GM21717 (cell line): Measurements from ENCODE around the gene LLCFC1.

Experiments
- ATAC-seq: cut with Tn5 transposase; IDR thresholded peaks from one replicate; pipeline ENCODE4 v1.9.1; 2021; ENCODE audit warnings: mild to moderate bottlenecking, moderate library complexity; ENCODE audit not compliant: unreplicated experiment

Gene LLCFC1

DNA sequence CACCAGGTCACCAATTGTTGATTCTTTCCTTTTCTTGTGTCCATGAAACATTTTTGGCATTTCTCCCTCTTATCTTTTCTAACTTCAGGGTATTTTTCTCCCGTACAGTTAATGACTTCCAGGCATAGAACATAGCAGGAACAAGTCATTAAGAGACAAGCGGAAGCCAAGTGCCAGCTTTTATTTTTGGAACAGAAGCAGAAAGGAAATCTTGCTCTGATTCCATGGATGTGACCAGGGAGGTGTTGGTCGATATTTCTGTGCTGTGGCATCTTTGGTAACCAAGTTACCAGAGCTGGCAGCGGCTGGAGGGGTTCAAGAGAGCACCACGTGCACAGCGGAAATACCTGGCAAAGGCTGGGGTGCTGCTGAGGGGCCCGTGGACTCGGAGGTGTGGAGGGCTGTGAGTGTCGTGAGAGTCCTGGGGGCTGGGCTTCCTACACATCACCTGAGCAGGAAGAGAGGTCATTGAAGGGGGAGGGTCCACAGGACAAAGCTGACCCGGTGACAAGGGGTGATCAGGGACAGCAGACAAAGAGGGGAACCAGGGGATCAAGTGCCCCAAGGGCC, 1.8 kb downstream of the LLCFC1 start:
- no peak for ATAC-seq

DNA sequence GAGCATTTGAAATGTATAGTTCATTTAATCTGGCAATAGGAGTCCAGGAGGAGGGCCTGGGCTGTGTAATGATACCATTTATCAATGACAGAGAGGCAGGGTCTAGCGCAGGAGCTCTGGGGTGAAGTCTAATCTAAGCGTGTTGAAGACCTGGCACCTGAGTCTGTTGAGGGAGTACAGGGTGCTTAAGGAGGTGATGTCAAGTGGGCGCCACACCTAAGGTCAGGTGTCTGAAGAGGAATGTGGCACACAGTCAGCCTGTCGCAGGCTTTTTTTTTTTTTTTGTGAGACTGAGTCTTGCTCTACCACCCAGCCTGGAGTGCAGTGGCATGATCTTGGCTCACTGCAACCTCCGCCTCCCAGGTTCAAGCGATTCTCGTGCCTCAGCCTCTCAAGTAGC, 2.3 kb downstream of the LLCFC1 start:
- ATAC-seq = no peak

DNA sequence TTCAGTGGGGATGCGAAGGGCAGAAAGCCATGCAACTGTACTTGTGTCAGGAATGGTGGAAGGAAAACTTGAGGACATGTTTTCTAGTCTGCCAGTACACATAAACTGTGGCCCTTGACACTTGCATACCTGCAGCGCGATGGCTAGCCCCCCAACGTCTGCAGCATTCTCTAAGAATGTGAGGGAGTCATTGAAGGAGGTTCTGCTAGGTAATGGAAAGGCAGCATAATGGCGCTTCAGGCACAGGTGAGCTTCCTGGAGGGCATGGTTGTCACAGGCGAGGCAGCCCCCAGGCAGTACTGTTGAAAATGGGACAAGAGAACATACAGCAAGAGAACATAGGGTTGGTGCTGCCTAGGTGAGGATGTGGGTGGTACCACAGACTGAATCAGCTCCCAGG, 3.5 kb downstream of the LLCFC1 start:
- no peak for ATAC-seq

DNA sequence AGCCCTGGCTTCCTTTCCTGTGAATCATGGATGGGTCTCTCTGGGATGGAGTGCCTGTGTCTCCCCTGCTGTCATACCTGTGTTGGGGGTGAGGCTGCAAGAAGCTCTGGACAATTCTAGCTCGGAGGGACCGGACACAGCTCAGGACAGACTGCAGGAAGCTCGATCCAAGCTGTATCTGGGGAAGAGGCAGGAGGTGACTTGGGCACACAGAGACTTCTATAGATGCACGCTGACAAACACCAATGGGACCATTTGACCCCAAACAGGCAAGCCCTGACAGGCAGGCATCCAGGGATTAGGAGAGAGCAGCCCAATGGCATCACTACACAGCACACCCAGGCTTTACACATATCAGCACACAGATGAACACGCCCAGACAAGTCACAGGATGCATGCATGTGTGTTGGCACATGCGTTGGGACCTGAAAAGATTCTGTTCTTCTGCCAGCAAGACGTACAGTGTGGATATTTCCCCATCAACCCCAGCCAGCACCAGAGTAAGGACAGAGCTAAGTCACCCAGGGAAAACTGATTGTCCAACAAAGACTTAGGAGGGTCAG, 4.5 kb downstream of the LLCFC1 start:
- ATAC-seq = no peak

- no peak for ATAC-seq
Observed at GRCh38 chr7:142945001-142945400, 5.7 kb downstream of the LLCFC1 start.

GRCh38 chr7:142948603-142949002, 9.3 kb downstream of the LLCFC1 start:
- no peak for ATAC-seq

- no peak for ATAC-seq
Observed at GRCh38 chr7:142950235-142950634, 11.0 kb downstream of the LLCFC1 start.

DNA sequence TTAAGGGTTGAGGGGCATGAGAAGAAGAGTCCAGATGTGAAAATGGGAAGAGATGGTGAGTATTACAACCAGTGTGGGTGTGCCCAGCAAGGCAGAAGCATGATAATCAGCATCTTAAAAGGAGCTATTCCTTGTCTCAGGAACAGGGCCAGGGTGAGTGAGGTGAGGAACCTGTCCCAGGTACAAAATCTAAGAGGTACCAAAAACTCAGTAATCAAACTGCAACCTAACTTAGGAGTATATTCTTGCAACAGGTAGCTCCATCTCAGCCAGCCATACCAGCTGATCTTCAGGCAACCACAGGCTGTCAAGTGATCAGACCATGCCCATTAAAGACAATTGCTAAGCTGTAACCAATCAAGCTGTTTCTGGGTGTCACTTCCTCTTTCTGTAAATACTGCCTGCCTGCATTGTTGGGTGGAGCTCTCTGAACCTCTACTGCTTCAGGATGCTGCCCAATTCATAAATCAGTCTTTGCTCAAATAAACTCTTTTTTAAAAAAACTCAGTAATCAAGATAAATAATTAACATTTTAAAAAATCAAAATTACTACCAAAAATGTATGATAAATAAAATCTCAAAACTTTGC, 15.5 kb downstream of the LLCFC1 start:
- ATAC-seq = no peak

- no peak for ATAC-seq
Observed at GRCh38 chr7:142956951-142957623, 17.8 kb downstream of the LLCFC1 start.

- ATAC-seq = no peak
Observed at GRCh38 chr7:142957723-142958122, 18.4 kb downstream of the LLCFC1 start.

DNA sequence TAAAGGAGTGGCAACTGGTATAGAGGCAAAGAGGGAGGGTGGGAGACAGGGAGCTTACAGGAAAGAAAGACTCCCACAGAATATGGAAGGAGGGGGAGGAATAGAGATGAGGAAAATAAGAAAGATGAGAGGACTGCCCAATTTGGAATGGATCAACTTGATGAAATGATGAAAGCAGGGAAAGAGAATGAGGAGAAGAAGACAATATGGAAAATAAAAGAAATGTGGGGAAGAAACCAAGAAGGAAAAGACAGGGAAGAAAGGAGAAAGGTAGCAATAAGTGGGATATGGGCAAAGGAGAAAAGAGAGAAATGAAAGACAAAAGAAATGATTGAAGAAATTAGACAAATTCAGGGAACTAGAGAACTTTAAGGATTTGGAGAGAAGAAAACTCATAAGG, 19.9 kb downstream of the LLCFC1 start:
- ATAC-seq = no peak

DNA sequence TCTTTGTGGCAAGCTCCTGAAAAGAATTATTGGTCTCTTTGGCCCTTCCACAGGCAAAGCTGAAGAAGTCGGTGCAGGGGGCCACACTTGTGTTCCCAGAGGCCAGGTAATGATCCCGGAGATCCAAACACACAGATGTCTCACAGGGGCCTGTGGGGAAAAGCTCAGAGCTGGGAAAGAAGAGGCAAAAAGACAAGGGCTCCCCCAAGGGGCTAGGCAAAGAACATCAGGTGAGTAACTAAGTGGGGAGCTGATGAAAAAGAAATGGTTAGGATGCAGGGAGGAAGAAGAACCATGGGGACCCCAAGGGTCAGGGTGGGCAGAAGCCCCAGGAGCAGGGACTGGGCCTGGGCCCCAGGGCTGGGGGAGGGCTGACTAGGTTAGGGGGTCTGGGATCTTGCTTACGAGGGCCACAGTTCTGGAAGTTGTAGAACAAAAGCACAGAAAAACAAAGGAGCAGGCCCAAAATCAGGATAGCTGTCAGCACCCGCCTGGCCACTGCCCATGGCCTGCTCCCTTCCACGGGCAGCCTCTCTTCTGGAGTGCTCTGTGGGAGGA, 21.8 kb downstream of the LLCFC1 start:
- ATAC-seq = no peak

GRCh38 chr7:142961595-142961972, 22.3 kb downstream of the LLCFC1 start:
- no peak for ATAC-seq

DNA sequence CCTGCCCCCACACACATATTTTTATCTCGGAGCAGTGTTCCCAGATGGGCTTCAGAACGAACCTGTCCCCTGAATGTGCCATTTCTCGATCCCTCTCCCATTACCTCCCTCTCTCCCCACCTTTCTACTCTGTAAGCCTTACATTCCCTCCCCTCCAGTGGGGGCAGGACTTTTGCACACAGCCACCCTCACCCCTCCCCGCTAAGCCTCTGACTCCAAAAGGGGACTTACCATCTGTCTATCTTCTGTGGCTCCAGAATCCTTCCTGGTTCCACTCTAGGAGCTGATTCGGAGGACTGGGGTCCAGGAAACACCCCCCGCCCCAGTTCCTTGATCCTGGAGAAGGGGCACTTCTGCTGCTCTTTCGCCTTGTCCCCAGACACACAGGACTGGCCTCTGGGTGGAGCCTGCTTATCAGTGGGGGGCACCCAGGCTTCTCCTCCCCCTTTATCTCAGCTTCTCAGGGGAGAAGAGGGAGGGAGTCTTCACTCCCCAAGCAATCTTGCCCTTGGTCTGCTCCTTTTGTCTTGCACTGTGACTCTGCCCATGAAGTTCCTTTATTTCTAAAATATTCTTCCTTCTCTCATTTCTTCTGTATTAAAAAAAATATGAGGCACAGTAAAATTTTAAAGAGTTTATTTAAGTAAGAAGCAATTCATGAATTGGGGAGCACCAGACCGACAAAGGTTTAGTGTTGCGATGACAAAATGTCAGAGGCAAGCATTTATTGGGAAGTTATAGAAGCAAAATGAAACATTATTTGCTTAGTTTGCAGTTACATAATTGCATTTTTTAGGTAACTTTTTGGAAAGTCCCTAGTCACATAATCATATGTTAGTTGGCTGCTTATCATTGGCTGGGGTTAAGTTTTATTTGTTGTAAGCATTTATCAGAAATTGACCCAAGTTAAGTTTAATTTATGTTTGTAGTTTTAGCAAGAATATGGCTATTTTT, 23.0 kb downstream of the LLCFC1 start, which contains the start of gene KEL:
TSS of gene KEL (minus strand) at position 391 of the 954 bp plus-strand sequence. CDS start at position 234, 157 bp downstream.
- ATAC-seq = no peak

DNA sequence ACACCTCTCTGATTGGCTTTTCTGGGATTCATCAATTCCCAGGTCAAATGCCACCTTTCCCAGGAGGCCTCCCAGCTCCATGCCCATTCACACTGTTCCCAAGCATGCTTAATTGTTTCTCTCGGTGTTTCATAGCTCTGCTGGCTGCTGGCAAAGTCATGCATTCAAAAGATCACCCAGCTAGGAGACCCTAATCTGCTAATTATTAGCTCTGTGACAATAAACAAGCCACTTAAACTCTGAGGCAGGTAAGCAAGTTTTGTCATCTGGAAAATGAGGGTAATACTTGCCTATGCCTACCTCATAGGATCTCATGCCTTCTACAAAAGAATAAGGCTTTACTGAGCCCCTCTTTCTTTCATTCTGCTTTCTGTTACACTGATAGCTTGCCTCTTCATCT, 23.7 kb downstream of the LLCFC1 start:
- ATAC-seq = no peak

- ATAC-seq = no peak
Observed at GRCh38 chr7:142963993-142964392, 24.7 kb downstream of the LLCFC1 start.

DNA sequence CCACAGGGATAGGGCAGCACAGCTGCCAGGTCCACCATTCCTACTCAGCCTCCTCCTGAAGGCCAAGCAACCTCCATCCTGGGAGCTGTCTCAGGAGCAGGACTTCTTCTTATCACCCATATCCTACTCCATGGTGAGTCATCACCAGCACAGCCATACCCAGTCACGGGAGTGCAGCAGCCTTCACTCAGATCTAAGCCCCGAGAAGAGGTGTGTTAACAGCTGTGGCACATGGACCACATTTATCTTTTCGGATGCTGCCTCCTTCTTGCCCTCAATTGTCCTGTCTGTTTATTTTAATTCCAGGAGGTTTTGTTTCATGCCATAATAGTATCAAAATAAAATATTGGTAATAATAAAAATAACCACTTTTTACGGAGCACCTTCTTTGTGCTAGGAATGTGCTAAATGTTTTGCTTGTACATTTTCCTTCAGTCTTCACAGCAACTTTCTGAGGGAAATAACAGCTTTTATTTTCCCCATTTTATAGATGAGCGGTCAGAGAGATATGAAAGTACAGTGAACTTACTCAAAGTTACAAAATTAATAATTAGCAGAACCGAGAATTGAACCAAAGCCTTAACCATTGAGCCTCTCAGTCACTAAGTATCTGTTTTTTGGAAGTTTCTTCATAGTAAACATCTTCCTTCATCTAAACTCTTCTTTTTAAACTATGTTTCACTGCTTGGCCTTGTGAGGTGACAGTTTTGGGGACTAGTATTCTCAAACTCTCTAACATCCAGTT, 25.4 kb downstream of the LLCFC1 start:
- no peak for ATAC-seq

- no peak for ATAC-seq
Observed at GRCh38 chr7:142968229-142968628, 28.9 kb downstream of the LLCFC1 start.

DNA sequence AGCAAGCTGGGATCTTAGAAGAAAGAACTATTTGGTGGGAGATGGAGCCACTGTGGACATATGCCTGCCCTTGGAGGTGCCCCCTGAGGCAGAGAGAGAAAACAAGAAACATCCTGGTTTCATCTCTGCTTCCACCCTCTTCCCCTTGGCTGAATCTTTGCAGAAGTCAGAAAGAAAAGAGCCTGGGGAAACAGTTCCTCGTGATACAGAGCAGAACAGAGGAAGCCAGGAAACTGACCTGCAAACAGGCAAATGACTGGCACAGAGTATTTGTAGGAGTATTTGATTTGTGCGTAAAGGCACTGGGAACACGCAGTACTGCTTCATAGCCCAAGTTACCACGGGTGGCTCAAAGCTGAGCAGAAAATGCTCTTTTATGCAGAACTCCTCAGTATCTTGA, 29.9 kb downstream of the LLCFC1 start:
- ATAC-seq = no peak

GRCh38 chr7:142974626-142975025, 35.3 kb downstream of the LLCFC1 start:
- ATAC-seq = no peak
